Ishikawa (cell line): ENCODE measurements around the gene TMEM106A.

Experiments used
- FOXM1 ChIP-seq: IDR thresholded peaks from 2 replicates; pipeline ENCODE4 v1.6.1; 2012; ENCODE audit warnings: low read depth, borderline replicate concordance
- YY1 ChIP-seq: IDR thresholded peaks from 2 replicates; pipeline ENCODE4 v1.6.1; 2012; ENCODE audit warnings: low read depth
- ZBTB7A ChIP-seq: IDR thresholded peaks from 2 replicates; pipeline ENCODE4 v1.6.1; 2012; ENCODE audit warnings: low read depth
- TF ChIP-seq, protein P1 (sequence below): IDR thresholded peaks from 2 replicates; pipeline ENCODE4 v1.6.1; 2012
- TF ChIP-seq, protein P2 (sequence below): IDR thresholded peaks from 2 replicates; pipeline ENCODE4 v1.6.1; 2012

DNA sequence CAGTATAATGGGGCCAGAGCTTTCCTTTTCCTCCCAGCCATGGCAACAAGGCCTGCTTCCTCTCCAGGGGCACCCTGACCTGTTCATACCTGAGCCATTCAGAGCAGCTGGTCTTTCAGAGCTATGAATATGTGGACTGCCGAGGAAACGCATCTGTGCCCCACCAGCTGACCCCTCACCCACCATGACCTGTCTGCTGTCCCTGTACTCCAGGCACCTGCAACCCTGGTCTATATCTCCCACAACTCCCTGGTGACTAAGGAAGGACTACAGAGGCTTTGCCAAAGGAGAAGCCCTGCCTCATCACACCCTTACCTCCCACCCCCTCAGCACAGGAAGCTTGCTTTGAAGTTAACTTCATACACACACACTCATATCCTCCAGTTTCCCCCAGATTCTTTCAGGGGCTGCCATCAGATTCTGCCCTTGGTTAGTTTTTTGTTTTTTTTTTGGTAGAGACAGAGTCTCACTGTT, 6.0 kb downstream of the TMEM106A start:
- TF ChIP-seq, protein P1, sequence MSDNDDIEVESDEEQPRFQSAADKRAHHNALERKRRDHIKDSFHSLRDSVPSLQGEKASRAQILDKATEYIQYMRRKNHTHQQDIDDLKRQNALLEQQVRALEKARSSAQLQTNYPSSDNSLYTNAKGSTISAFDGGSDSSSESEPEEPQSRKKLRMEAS: no peak
- TF ChIP-seq, protein P2, sequence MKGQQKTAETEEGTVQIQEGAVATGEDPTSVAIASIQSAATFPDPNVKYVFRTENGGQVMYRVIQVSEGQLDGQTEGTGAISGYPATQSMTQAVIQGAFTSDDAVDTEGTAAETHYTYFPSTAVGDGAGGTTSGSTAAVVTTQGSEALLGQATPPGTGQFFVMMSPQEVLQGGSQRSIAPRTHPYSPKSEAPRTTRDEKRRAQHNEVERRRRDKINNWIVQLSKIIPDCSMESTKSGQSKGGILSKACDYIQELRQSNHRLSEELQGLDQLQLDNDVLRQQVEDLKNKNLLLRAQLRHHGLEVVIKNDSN: no peak
- no peak for TF ChIP-seq YY1
- TF ChIP-seq ZBTB7A: no peak
- no peak for TF ChIP-seq FOXM1
